Brain microvascular endothelial cell (primary cell): ENCODE data around the gene TRIM2.

Source experiments
- DNase-seq: peaks from one replicate; pipeline ENCODE4 v3.0.0-alpha.2; 2020
- H3K27ac ChIP-seq: fragments of 250-450 bp; sonication (Bioruptor Pico); 2 replicates; pipeline ENCODE4 v1.5.1; 2020; ENCODE audit warnings: mild to moderate bottlenecking, moderate library complexity
- H3K27me3 ChIP-seq: fragments of 250-450 bp; sonication (Bioruptor Pico); replicated peaks from 2 replicates; pipeline ENCODE4 v1.5.1; 2020; ENCODE audit warnings: mild to moderate bottlenecking
- H3K36me3 ChIP-seq: fragments of 250-450 bp; sonication (Bioruptor Pico); replicated peaks from 2 replicates; pipeline ENCODE4 v1.5.1; 2020; ENCODE audit warnings: mild to moderate bottlenecking
- H3K4me3 ChIP-seq: 2 replicates; pipeline ENCODE4 v1.5.1; 2011; ENCODE audit warnings: low read depth, mild to moderate bottlenecking, control low read depth, low read length, moderate library complexity
- in situ Hi-C: cut with HindIII; loops from 2 replicates; pipeline ENCODE4 v1.10.0; 2017; ENCODE audit warnings: low sequenced_read_pairs, low pct_ligation_motif_present
- TF ChIP-seq, protein P1 (sequence below): IDR thresholded peaks from 2 replicates; pipeline ENCODE4 v1.5.1; 2011; ENCODE audit warnings: low read depth, mild to moderate bottlenecking, moderate library complexity, low read length, control low read depth, inconsistent platforms; ENCODE audit errors: missing control alignments

The TRIM2 gene

DNA sequence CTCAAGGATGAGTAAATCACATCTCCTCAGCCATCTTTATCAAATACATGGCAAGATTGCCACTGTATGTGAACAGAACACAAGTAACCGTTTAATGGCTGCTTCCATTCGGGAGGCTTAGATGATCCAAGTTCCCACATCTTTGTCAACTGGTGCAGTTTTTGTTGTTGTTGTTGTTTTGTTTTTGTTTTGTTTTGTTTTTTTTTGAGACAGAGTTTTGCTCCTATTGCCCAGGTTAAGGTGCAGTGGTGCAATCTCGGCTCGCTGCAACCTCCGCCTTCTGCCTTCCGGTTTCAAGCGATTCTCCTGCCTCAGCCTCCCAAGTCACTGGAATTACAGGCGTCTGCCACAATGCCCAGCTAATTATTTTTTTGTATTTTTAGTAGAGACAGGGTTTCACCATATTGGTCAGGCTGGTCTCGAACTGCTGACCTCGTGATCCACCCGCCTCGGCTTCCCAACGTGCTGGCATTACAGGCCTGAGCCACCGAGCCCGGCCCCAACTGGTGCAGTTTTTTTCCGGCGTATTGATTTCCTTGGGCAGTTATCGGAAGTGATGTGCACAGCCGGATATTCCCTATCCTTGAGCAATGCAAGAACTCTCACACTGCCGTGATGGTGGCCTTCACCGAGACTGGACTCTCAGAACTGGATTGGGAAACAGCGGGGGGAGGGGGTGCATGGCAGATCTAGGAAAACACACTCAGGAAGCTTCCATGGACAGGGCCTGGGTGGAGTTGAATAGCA is 29.2 kb upstream of the TRIM2 start:
- in situ Hi-C loops = no loop called here

DNA sequence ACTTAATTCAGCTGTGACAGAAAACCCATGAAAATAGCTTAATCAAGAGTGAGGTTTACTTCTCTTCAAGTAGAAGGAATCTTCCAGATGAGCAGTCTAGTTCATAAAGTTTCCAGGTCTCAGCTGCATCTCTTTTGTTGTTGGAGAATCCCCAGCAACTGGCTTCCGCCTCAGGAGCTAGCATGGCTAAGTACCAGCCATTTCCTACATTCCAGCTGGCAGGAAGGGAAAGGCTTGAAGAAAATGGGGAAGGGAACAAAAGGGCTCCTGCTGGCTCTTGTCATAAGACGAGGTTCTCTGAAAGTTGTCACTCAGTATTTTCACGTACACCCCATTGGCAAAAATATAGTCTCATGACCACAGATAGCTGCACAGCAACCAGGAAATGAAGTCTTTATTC is 27.3 kb upstream of the TRIM2 start:
- Histone ChIP-seq H3K27me3 (no peaks in the 10 kb centered on the region), H3K27ac (no peak overlapping the region), H3K4me3 (no peak overlapping the region), H3K36me3 (no peaks in the 10 kb centered on the region)
- TF ChIP-seq, protein P1, sequence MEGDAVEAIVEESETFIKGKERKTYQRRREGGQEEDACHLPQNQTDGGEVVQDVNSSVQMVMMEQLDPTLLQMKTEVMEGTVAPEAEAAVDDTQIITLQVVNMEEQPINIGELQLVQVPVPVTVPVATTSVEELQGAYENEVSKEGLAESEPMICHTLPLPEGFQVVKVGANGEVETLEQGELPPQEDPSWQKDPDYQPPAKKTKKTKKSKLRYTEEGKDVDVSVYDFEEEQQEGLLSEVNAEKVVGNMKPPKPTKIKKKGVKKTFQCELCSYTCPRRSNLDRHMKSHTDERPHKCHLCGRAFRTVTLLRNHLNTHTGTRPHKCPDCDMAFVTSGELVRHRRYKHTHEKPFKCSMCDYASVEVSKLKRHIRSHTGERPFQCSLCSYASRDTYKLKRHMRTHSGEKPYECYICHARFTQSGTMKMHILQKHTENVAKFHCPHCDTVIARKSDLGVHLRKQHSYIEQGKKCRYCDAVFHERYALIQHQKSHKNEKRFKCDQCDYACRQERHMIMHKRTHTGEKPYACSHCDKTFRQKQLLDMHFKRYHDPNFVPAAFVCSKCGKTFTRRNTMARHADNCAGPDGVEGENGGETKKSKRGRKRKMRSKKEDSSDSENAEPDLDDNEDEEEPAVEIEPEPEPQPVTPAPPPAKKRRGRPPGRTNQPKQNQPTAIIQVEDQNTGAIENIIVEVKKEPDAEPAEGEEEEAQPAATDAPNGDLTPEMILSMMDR = no peak
- no peak for DNase-seq
- in situ Hi-C loops = no loop called here

More for the DNA sequence above, 29.2 kb upstream of the TRIM2 start:
- TF ChIP-seq, protein P1 = no peak
- Histone ChIP-seq H3K27me3 (no peaks in the 10 kb centered on the region), H3K4me3 (no peak overlapping the region), H3K36me3 (no peaks in the 10 kb centered on the region), H3K27ac (no peak overlapping the region)
- no peak for DNase-seq

DNA sequence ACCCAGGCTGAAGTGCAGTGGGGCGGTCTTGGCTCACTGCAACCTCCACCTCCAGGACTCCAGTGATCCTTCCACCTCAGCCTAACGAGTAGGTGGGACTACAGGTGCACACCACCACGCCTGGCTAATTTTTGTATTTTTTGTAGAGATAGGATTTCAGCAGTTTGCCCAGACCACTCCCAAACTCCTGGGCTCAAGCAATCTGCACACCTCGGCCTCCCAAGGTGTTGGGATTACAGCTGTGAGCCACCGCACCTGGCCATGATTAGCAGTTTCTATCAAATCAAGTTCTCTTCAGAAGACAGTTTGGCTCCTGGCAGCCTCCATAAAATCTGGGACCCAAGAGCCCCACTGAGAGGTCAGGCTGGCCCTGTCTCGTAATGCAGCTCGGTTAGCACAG is 26.4 kb upstream of the TRIM2 start:
- Histone ChIP-seq H3K36me3 (no peaks in the 10 kb centered on the region), H3K4me3 (no peak overlapping the region), H3K27ac (no peak overlapping the region), H3K27me3 (no peaks in the 10 kb centered on the region)
- in situ Hi-C loops = no loop called here
- TF ChIP-seq, protein P1 = no peak
- no peak for DNase-seq

DNA sequence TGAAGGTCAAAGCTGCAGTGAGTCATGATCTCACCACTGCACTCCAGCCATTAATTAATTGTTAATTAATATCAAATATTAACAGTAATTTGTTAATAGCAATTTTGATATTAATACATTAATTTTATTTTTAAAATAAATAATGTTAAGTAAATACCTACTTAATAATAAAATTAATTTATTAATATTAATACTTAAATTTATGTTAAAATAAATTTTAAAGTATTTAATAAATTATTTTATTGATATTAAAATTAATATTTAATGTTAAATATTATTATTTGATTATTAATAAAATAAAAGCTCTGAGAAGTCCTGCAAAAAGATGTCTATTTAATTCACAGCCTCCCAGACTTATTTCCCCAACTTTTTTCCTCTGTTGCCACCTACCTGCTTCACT is 25.1 kb upstream of the TRIM2 start:
- in situ Hi-C loops = no loop called here
- TF ChIP-seq, protein P1 = no peak
- no peak for DNase-seq
- no peak overlapping the region for H3K4me3 ChIP-seq
- H3K27me3 ChIP-seq = no peaks in the 10 kb centered on the region
- no peak overlapping the region for H3K27ac ChIP-seq
- H3K36me3 ChIP-seq = no peaks in the 10 kb centered on the region

DNA sequence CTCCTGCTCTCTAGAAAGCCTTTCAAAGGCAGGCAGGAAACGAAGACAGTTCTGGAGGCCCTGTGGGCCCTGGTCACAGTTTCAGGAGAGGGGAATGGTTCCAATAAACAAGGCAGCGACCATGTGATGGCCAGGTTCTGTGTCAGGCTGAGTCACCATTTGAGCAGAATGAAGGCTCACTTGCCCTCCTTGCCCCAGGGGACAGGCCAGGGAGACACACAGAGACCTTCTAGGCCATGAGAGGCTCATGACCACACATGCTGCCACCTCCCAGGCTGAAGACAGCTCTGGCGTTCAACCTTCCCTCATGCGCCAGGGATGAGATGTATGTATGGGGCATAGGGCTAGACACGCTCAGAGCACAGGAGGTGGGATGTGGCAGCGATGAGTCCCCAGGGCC is 22.9 kb upstream of the TRIM2 start:
- Histone ChIP-seq H3K27ac (no peak overlapping the region), H3K36me3 (no peaks in the 10 kb centered on the region), H3K4me3 (no peak overlapping the region), H3K27me3 (no peaks in the 10 kb centered on the region)
- no peak for DNase-seq
- TF ChIP-seq, protein P1 = no peak
- in situ Hi-C loops = no loop called here

DNA sequence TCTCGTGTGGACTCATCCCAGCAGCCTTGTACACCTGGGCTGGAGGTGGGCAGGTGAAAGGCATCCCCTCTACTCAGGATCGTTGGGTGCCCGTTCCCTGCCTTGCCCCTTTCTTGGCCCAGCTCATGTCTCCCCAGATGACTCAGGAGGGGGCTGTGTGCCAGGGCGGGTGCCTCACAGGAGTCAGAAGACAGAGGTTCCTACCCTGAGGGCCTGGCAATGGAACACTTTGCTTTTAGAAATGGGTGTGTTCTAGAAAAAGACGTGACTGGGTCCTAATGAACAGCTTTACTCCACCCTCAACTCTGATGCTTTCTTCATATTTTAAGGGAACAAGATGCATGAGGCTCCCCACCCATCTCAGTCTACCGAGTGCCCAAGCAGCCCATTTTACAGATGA is 22.5 kb upstream of the TRIM2 start:
- Histone ChIP-seq H3K36me3 (no peaks in the 10 kb centered on the region), H3K4me3 (no peak overlapping the region), H3K27me3 (no peaks in the 10 kb centered on the region), H3K27ac (no peak overlapping the region)
- in situ Hi-C loops = no loop called here
- no peak for DNase-seq
- TF ChIP-seq, protein P1 = no peak
